Type B pancreatic cell (in vitro differentiated cells): Measurements from ENCODE around the gene GRB2. TPM values are rescaled to one million over a fixed set of nuclear protein-coding genes. Genes with fewer than 3 reads are reported as not detected.

Experiments used
- DNase-seq: peaks from one replicate; pipeline ENCODE4 v3.0.0; 2021; ENCODE audit warnings: mixed read lengths; ENCODE audit not compliant: unreplicated experiment; ENCODE audit errors: extremely low spot score
- H3K27ac Mint-ChIP-seq: 2 replicates; pipeline ENCODE4 v1.8.0; 2021; ENCODE audit warnings: mild to moderate bottlenecking, mixed read lengths
- H3K27me3 Mint-ChIP-seq: 2 replicates; pipeline ENCODE4 v1.8.0; 2021; ENCODE audit warnings: mixed read lengths
- H3K36me3 Mint-ChIP-seq: 2 replicates; pipeline ENCODE4 v1.8.0; 2021; ENCODE audit warnings: mixed read lengths
- H3K4me1 Mint-ChIP-seq: one replicate; pipeline ENCODE4 v1.8.0; 2021; ENCODE audit warnings: mixed read lengths; ENCODE audit not compliant: unreplicated experiment
- H3K4me3 Mint-ChIP-seq: 2 replicates; pipeline ENCODE4 v1.8.0; 2021; ENCODE audit warnings: mild to moderate bottlenecking, mixed read lengths
- H3K9me3 Mint-ChIP-seq: 2 replicates; pipeline ENCODE4 v1.8.0; 2021; ENCODE audit warnings: mixed read lengths
- CTCF ChIP-seq: fragments of 200-600 bp; sonication (generic); conservative IDR thresholded peaks from 2 replicates; pipeline ENCODE4 v1.5.0; 2021; ENCODE audit warnings: antibody characterized with exemption, mild to moderate bottlenecking
- total RNA-seq: library from RNA; stranded (reverse); gene quantifications from 2 replicates; pipeline ENCODE4 v1.2.1, GENCODE V29; 2021; ENCODE audit warnings: low replicate concordance

GRB2 gene
- total RNA-seq, 1 donor from 2014 or later, result 65.3 TPM

- Mint-ChIP-seq H3K4me3 (peak overlapping the region; percentile 44), H3K9me3 (no peaks in the 10 kb centered on the region), H3K27me3 (no peaks in the 10 kb centered on the region), H3K36me3 (no peaks in the 10 kb centered on the region), H3K4me1 (peaks cover 41% of the 10 kb centered on the region), H3K27ac (peak overlapping the region; percentile 88)
- no peak for TF ChIP-seq CTCF
- DNase-seq, result no peak
Observed at GRCh38 chr17:75396025-75396424, 9.5 kb downstream of the GRB2 start.

- TF ChIP-seq CTCF, result no peak
- Mint-ChIP-seq H3K36me3 (no peaks in the 10 kb centered on the region), H3K4me1 (peaks cover 48% of the 10 kb centered on the region), H3K27ac (peak overlapping the region; percentile 88), H3K27me3 (no peaks in the 10 kb centered on the region), H3K9me3 (no peaks in the 10 kb centered on the region), H3K4me3 (peak overlapping the region; percentile 94)
- DNase-seq, result no peak
Observed at GRCh38 chr17:75394332-75394918, 11.1 kb downstream of the GRB2 start.

- H3K27me3 Mint-ChIP-seq, result no peaks in the 10 kb centered on the region
- DNase-seq, result peak; percentile 96
- no peaks in the 10 kb centered on the region for H3K36me3 Mint-ChIP-seq
- H3K4me3 Mint-ChIP-seq, result peak overlapping the region; percentile 94
- H3K4me1 Mint-ChIP-seq, result peaks cover 53% of the 10 kb centered on the region
- H3K27ac Mint-ChIP-seq, result peak overlapping the region; percentile 88
- H3K9me3 Mint-ChIP-seq, result no peaks in the 10 kb centered on the region
- peak; percentile 45 for TF ChIP-seq CTCF
Observed at GRCh38 chr17:75393523-75394331, 11.8 kb downstream of the GRB2 start.

- Mint-ChIP-seq H3K4me3 (peak overlapping the region; percentile 94), H3K9me3 (no peaks in the 10 kb centered on the region), H3K27me3 (no peaks in the 10 kb centered on the region), H3K36me3 (no peaks in the 10 kb centered on the region), H3K27ac (peak overlapping the region; percentile 38), H3K4me1 (peaks cover 54% of the 10 kb centered on the region)
- no peak for TF ChIP-seq CTCF
- no peak for DNase-seq
Observed at GRCh38 chr17:75392559-75392958, 12.9 kb downstream of the GRB2 start.

- H3K27me3 Mint-ChIP-seq, result no peaks in the 10 kb centered on the region
- H3K9me3 Mint-ChIP-seq, result no peaks in the 10 kb centered on the region
- H3K4me3 Mint-ChIP-seq, result peak overlapping the region; percentile 12
- DNase-seq, result no peak
- TF ChIP-seq CTCF, result no peak
- peaks cover 5% of the 10 kb centered on the region for H3K36me3 Mint-ChIP-seq
- H3K4me1 Mint-ChIP-seq, result peaks cover 46% of the 10 kb centered on the region
- no peak overlapping the region for H3K27ac Mint-ChIP-seq
Observed at GRCh38 chr17:75390982-75391381, 14.5 kb downstream of the GRB2 start.
